Measurements from ENCODE around the gene FTO. TPM values are rescaled to one million over a fixed set of nuclear protein-coding genes. Genes with fewer than 3 reads are reported as not detected.

The FTO gene
- total RNA-seq, 4 donors from 2014 or later = 102 to 138 (median 130) TPM

DNA sequence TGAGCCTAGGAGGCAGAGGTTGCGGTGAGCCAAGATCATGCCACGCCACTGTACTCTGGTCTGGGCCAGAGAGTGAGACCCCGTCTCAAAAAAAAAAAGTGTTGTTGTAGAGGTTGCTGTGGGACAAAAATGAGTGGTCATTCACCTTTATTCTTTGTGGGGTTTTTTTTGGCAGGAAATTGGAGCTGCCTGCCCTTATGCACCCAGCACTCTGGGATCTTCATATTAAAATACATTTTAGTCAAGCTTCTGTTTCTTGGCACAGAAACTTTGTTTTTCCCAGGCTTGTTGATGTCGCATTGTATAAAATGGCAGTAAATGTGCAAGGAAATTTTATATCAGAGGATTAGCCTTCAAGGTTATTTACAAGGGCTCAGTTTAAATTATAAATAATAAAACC is 174.3 kb downstream of the FTO start:
- ATAC-seq = no peak
- TF ChIP-seq POLR2A (IDR thresholded peaks at IDR 0.05) (no peak), EP300 (IDR thresholded peaks at IDR 0.05) (no peak), POLR2AphosphoS5 (IDR thresholded peaks at IDR 0.05) (no peak), CTCF (IDR thresholded peaks at IDR 0.05) (no peak)
- 90 to 91% methylated on average over 4 of the region's 4 CpGs for WGBS, 2 donors (ENCODE audit: low coverage in 1 of 2)
- no peaks in the 10 kb centered on the region for H3K9me3 ChIP-seq
- H3K36me3 ChIP-seq = peaks cover 0 to 40% of the 10 kb centered on the region in 2 donors
- H3K27me3 ChIP-seq = no peaks in the 10 kb centered on the region
- no peaks in the 10 kb centered on the region for H3K4me1 ChIP-seq
- no peak overlapping the region for H3K27ac ChIP-seq
- H3K4me3 ChIP-seq = no peak overlapping the region

- Histone ChIP-seq H3K27ac (no peak overlapping the region), H3K4me1 (no peaks in the 10 kb centered on the region), H3K4me3 (no peak overlapping the region), H3K9me3 (no peaks in the 10 kb centered on the region), H3K27me3 (no peaks in the 10 kb centered on the region), H3K36me3 (peaks cover 0 to 44% of the 10 kb centered on the region in 2 donors)
- 94 to 95% methylated on average over 2 of the region's 2 CpGs for WGBS, 2 donors (ENCODE audit: low coverage in 1 of 2)
- no peak for ATAC-seq
- no peak for TF ChIP-seq EP300 (IDR thresholded peaks at IDR 0.05)
- TF ChIP-seq CTCF (IDR thresholded peaks at IDR 0.05) = no peak
- TF ChIP-seq POLR2AphosphoS5 (IDR thresholded peaks at IDR 0.05) = no peak
- no peak for TF ChIP-seq POLR2A (IDR thresholded peaks at IDR 0.05)
These were observed 177.4 kb downstream of the FTO start for GRCh38 chr16:53881371-53881770.

GRCh38 chr16:53882310-53882709 is 178.4 kb downstream of the FTO start:
- H3K27ac ChIP-seq = no peak overlapping the region
- H3K9me3 ChIP-seq = no peaks in the 10 kb centered on the region
- no peaks in the 10 kb centered on the region for H3K27me3 ChIP-seq
- H3K36me3 ChIP-seq = peaks cover 0 to 47% of the 10 kb centered on the region in 2 donors
- WGBS, 2 donors (ENCODE audit: low coverage in 1 of 2) = 100% methylated on average over 1 of the region's 1 CpG
- no peak overlapping the region for H3K4me3 ChIP-seq
- TF ChIP-seq EP300 (IDR thresholded peaks at IDR 0.05) (no peak), POLR2A (IDR thresholded peaks at IDR 0.05) (no peak), POLR2AphosphoS5 (IDR thresholded peaks at IDR 0.05) (no peak), CTCF (IDR thresholded peaks at IDR 0.05) (no peak)
- H3K4me1 ChIP-seq = no peaks in the 10 kb centered on the region
- ATAC-seq = no peak

GRCh38 chr16:53884748-53885147 is 180.8 kb downstream of the FTO start:
- no peaks in the 10 kb centered on the region for H3K27me3 ChIP-seq
- no peak overlapping the region for H3K4me3 ChIP-seq
- no peaks in the 10 kb centered on the region for H3K9me3 ChIP-seq
- H3K27ac ChIP-seq = no peak overlapping the region
- TF ChIP-seq POLR2A (IDR thresholded peaks at IDR 0.05) (no peak), CTCF (IDR thresholded peaks at IDR 0.05) (no peak), POLR2AphosphoS5 (IDR thresholded peaks at IDR 0.05) (no peak), EP300 (IDR thresholded peaks at IDR 0.05) (no peak)
- WGBS, 2 donors (ENCODE audit: low coverage in 1 of 2) = 90% methylated on average over 4 of the region's 4 CpGs; no CpG with 5 or more reads in 1 of the 2 donors
- H3K4me1 ChIP-seq = no peaks in the 10 kb centered on the region
- H3K36me3 ChIP-seq = peaks cover 0 to 62% of the 10 kb centered on the region in 2 donors
- no peak for ATAC-seq

- ATAC-seq = no peak
- H3K27ac ChIP-seq = no peak overlapping the region
- 92 to 95% methylated on average over 7 of the region's 7 CpGs for WGBS, 2 donors (ENCODE audit: low coverage in 1 of 2)
- no peaks in the 10 kb centered on the region for H3K27me3 ChIP-seq
- no peaks in the 10 kb centered on the region for H3K9me3 ChIP-seq
- no peak for TF ChIP-seq EP300 (IDR thresholded peaks at IDR 0.05)
- TF ChIP-seq POLR2AphosphoS5 (IDR thresholded peaks at IDR 0.05) = no peak
- no peak for TF ChIP-seq POLR2A (IDR thresholded peaks at IDR 0.05)
- TF ChIP-seq CTCF (IDR thresholded peaks at IDR 0.05) = no peak
- H3K4me1 ChIP-seq = peaks cover 0 to under 1% (median 0%) of the 10 kb centered on the region in 3 donors
- H3K36me3 ChIP-seq = peaks cover 0 to 50% of the 10 kb centered on the region in 2 donors
- no peak overlapping the region for H3K4me3 ChIP-seq
These were observed 182.8 kb downstream of the FTO start for GRCh38 chr16:53886482-53887378.
